ENCODE data around the gene NPPA. TPM values are rescaled to one million over a fixed set of nuclear protein-coding genes. Genes with fewer than 3 reads are reported as not detected.

The NPPA gene
- total and polyA plus RNA-seq, 9 of the 15 experiments (the other 6 are each of a cell fraction or from before 2014, with no cell fraction given) = not detected

- no peak for TF ChIP-seq NR0B1 (IDR thresholded peaks at IDR 0.05; ENCODE audit: partially characterized antibody)
- TF ChIP-seq CXXC5 (CRISPR knock-in tag; IDR thresholded peaks at IDR 0.05) = peak; percentile 64; the same call in 1 of the 2 replicates
- 0 out of 4 replicates have a peak, but pooled peaks of 1 of the 2 experiments have one; percentile 30 for TF ChIP-seq TBL1XR1 (IDR thresholded peaks at IDR 0.05; ENCODE audit: low read length in 2 of 2)
- peak; percentile 60 for TF ChIP-seq DPF2 (IDR thresholded peaks at IDR 0.05)
- TF ChIP-seq TOE1 (IDR thresholded peaks at IDR 0.05; ENCODE audit: borderline replicate concordance) = no peak
- TF ChIP-seq TOE1 (CRISPR knock-in tag; IDR thresholded peaks at IDR 0.05; ENCODE audit: borderline replicate concordance, low read depth) = 0 out of 2 replicates have a peak, but pooled peaks have one; percentile 19
- TF ChIP-seq EP400 (IDR thresholded peaks at IDR 0.05) = no peak
- peak; percentile 76 for TF ChIP-seq BHLHE40 (IDR thresholded peaks at IDR 0.05; ENCODE audit: low read length)
- no peak for TF ChIP-seq ZNF707 (CRISPR knock-in tag; conservative IDR thresholded peaks at IDR 0.05)
- TF ChIP-seq ZMIZ1 (IDR thresholded peaks at IDR 0.05; ENCODE audit: low read depth in 2 of 2, low read length in 2 of 2) = no peak
- no peak for TF ChIP-seq CEBPZ (IDR thresholded peaks at IDR 0.05; ENCODE audit: borderline replicate concordance, low read depth, low read length)
Measured at GRCh38 chr1:11800756-11801433, 46.7 kb downstream of the NPPA start (continued).

All from K562 (cell line).